ENCODE results near the gene KLHL36. TPM values are rescaled to one million over a fixed set of nuclear protein-coding genes. Genes with fewer than 3 reads are reported as not detected.

The KLHL36 gene
- total RNA-seq, 2 donors from 2014 or later: 36.2 to 44.1 TPM

GRCh38 chr16:84657229-84657837 lies 9.0 kb downstream of the KLHL36 start:
- Histone ChIP-seq H3K27ac (no peak overlapping the region), H3K27me3 (no peaks in the 10 kb centered on the region), H3K4me1 (no peaks in the 10 kb centered on the region), H3K9me3 (no peaks in the 10 kb centered on the region), H3K4me3 (no peak overlapping the region), H3K36me3 (peaks cover 76% of the 10 kb centered on the region)
- DNase-seq (ENCODE audit: low spot score): no peak
- TF ChIP-seq CTCF (IDR thresholded peaks at IDR 0.05): no peak

GRCh38 chr16:84658690-84659089 lies 10.4 kb downstream of the KLHL36 start:
- no peaks in the 10 kb centered on the region for H3K27me3 ChIP-seq
- H3K4me3 ChIP-seq: no peak overlapping the region
- no peak for DNase-seq (ENCODE audit: low spot score)
- H3K9me3 ChIP-seq: no peaks in the 10 kb centered on the region
- no peak overlapping the region for H3K27ac ChIP-seq
- TF ChIP-seq CTCF (IDR thresholded peaks at IDR 0.05): no peak
- peaks cover 78% of the 10 kb centered on the region for H3K36me3 ChIP-seq
- H3K4me1 ChIP-seq: no peaks in the 10 kb centered on the region

- Histone ChIP-seq H3K9me3 (no peaks in the 10 kb centered on the region), H3K27ac (no peak overlapping the region), H3K4me1 (no peaks in the 10 kb centered on the region), H3K27me3 (no peaks in the 10 kb centered on the region), H3K4me3 (no peak overlapping the region), H3K36me3 (peaks cover 85% of the 10 kb centered on the region)
- DNase-seq (ENCODE audit: low spot score): no peak
- TF ChIP-seq CTCF (IDR thresholded peaks at IDR 0.05): no peak
Measured at GRCh38 chr16:84659656-84660300, 11.5 kb downstream of the KLHL36 start.

- H3K27ac ChIP-seq: no peak overlapping the region
- TF ChIP-seq CTCF (IDR thresholded peaks at IDR 0.05): no peak
- H3K36me3 ChIP-seq: peaks cover 88% of the 10 kb centered on the region
- H3K4me3 ChIP-seq: no peak overlapping the region
- DNase-seq (ENCODE audit: low spot score): no peak
- no peaks in the 10 kb centered on the region for H3K9me3 ChIP-seq
- no peaks in the 10 kb centered on the region for H3K4me1 ChIP-seq
- H3K27me3 ChIP-seq: no peaks in the 10 kb centered on the region
Measured at GRCh38 chr16:84660973-84661372, 12.7 kb downstream of the KLHL36 start.

- TF ChIP-seq CTCF (IDR thresholded peaks at IDR 0.05): no peak
- no peaks in the 10 kb centered on the region for H3K27me3 ChIP-seq
- H3K4me3 ChIP-seq: no peak overlapping the region
- no peak for DNase-seq (ENCODE audit: low spot score)
- H3K27ac ChIP-seq: no peak overlapping the region
- H3K4me1 ChIP-seq: no peaks in the 10 kb centered on the region
- H3K9me3 ChIP-seq: no peaks in the 10 kb centered on the region
- H3K36me3 ChIP-seq: peaks cover 84% of the 10 kb centered on the region
Measured at GRCh38 chr16:84661418-84662060, 13.2 kb downstream of the KLHL36 start.

All from right atrium auricular region (tissue), 2 donors.